SJCRH30 (cell line): ENCODE measurements around the gene SYNGR1. TPM values are rescaled to one million over a fixed set of nuclear protein-coding genes. Genes with fewer than 3 reads are reported as not detected.

Experiments used
- total RNA-seq: library from RNA; depleted of rRNA; stranded (reverse); fragments of >200 nt; shearing (Covaris generic); gene quantifications from 2 replicates; pipeline ENCODE4 v1.2.3, GENCODE V29; 2014; rRNA removed

Gene SYNGR1
- total RNA-seq, 1 experiment from 2014 or later: 3.2 TPM

Other genes starting within 250 kb of the SYNGR1 start
- gene CBX7, start 197.3 kb upstream of the SYNGR1 start, total RNA-seq: 0.35 and 0.65 TPM in 2 replicates
- 0.05 and 0.26 TPM in 2 replicates for gene PDGFB, start 105.0 kb upstream of the SYNGR1 start, total RNA-seq
- 1,999 and 2,056 TPM in 2 replicates for gene RPL3, start 30.4 kb upstream of the SYNGR1 start, total RNA-seq
- gene TAB1, start 49.8 kb downstream of the SYNGR1 start, total RNA-seq: 8.7 and 9.3 TPM in 2 replicates
- not detected in 2 replicates for gene MGAT3, start 107.0 kb downstream of the SYNGR1 start, total RNA-seq
- 31.5 and 32.0 TPM in 2 replicates for gene MIEF1, start 152.3 kb downstream of the SYNGR1 start, total RNA-seq
- 190 and 238 TPM in 2 replicates for gene ATF4, start 170.6 kb downstream of the SYNGR1 start, total RNA-seq
- 48.3 and 66.2 TPM in 2 replicates for gene RPS19BP1, start 182.8 kb downstream of the SYNGR1 start, total RNA-seq
- gene CACNA1I, start 220.8 kb downstream of the SYNGR1 start, total RNA-seq: 0.02 TPM in 1 of 2 replicates, not detected in the other